GM19463 (cell line): ENCODE data around the gene PRICKLE2.

Experiments used
- ATAC-seq: cut with Tn5 transposase; IDR thresholded peaks from one replicate; pipeline ENCODE4 v1.9.1; 2021; ENCODE audit warnings: mild to moderate bottlenecking, moderate library complexity; ENCODE audit not compliant: unreplicated experiment

PRICKLE2 gene

GRCh38 chr3:64054488-64054887, 170.8 kb downstream of the PRICKLE2 start:
- no peak for ATAC-seq

- ATAC-seq: no peak
Measured at GRCh38 chr3:64053581-64053980, 171.7 kb downstream of the PRICKLE2 start.

DNA sequence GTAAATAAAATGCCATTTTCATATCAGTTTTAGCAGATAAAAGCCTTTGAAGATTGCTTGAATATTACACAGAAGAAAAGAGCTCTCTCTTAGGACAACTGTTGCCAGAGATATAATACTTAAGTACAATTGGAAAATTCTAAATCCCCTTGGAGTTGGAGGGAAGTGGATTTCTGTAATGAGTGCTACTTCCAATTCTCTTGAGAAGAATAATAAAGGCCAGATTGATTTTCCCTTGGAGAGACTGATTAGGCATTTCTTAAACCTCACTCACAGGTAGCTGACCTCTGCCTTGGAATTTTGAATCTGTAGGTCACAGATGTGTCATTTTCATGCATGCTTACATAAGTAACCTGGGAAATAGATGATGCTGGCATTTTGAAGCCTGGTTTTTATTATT, 172.1 kb downstream of the PRICKLE2 start:
- ATAC-seq: no peak

GRCh38 chr3:64049832-64050231, 175.4 kb downstream of the PRICKLE2 start:
- ATAC-seq: no peak

DNA sequence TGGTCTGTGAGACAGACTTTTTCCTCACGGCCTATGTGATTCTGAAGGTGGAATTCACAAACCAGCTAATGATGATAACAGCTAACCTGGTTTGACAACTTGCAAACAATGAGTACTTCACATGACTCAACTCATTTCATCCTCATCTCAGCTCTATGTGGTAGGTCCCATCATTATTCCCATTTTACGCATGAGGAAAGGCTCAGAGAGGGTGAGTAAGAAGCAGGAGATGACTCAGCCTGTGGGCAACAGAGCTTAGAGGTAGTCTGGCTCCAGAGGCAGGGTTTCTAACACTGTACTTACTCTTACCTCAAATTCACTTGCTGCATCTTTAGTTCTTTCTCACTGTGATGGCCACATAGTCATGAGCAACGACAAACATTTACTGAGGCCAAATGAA, 176.1 kb downstream of the PRICKLE2 start:
- ATAC-seq: no peak

DNA sequence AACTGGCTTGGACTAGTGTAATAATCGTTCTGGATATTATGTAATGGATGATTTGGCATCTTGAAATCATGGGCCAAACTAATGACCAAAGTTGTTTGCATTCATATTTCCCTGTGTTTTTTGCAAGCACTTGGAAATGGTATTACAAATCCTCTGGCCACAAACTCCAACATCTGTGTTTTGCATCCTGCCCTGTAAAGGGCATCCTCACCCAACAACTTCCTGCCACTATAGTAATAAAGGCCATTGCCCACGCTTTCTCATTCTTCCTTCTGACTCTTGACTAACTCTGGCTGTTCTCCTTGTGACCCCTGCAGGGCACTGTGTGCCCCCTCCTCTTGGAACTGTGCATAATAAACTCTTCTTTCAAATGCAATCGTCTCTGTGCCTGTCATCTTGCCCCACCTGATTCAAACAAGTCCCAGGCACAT, 176.6 kb downstream of the PRICKLE2 start:
- ATAC-seq: no peak

DNA sequence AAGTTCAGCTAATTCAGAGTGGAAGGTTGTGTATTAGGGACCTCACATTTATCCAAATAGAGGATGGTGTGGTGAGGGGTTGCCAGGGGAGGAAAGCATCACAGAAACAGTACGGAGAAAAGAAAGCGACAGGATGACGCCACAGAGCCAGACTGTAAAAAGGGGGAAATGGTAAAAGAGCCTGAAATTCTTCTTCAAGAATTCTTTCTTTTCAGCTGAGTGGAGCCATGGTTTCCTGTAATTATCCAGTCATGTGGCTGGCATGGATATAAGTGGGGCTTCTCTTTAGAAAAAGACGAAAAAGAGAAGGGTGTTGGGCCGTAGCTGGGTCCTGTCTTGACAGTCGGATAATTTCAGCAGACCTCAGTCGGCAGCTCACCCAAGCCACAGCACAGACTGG, 177.5 kb downstream of the PRICKLE2 start:
- ATAC-seq: no peak

DNA sequence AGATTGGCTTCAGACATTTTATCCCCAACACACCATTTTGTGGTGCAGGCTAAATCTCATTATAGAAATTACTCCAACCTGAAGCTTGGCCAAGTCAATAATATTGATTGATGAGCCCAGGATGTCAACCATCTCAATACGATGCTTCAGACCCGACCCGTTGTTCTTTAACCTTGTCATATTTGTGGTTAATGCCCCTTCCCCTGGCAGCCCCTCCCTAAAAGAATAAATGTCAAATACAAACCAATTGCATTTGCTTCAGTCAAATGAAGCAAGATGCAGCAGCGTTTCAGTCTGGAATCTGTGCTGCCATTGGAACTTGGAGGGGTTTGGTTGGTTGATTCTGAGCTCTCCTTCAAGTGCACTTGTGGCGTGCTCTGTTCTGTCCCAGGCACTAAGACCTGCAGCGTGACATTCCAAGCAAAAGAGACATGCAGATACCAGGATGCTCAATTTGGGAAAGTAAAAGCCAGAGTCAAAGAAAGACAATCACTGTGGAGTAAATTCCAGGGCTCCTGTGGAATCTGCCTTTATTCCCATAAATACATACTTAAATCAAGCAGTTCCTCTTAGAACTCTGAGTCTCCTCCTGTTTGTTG, 178.2 kb downstream of the PRICKLE2 start:
- ATAC-seq: no peak

- ATAC-seq: no peak
Measured at GRCh38 chr3:64046592-64046991, 178.7 kb downstream of the PRICKLE2 start.

- ATAC-seq: no peak
Measured at GRCh38 chr3:64042952-64043351, 182.3 kb downstream of the PRICKLE2 start.
